ENCODE measurements around the gene ICE2. TPM values are rescaled to one million over a fixed set of nuclear protein-coding genes. Genes with fewer than 3 reads are reported as not detected.

Gene ICE2
- total and polyA plus RNA-seq, 2 of the 8 experiments (the other 6 are each of a cell fraction or from before 2014, with no cell fraction given): 40.0 to 87.3 TPM

- TF ChIP-seq KDM4A (IDR thresholded peaks at IDR 0.05; ENCODE audit: low read depth, low read length, severe bottlenecking): no peak
- no peak for TF ChIP-seq PHF8 (conservative IDR thresholded peaks at IDR 0.05; ENCODE audit: low read depth, low read length)
- TF ChIP-seq SIX5 (IDR thresholded peaks at IDR 0.05; ENCODE audit: low read depth, low read length): no peak
- TF ChIP-seq RAD21 (IDR thresholded peaks at IDR 0.05 in 1 of 2, conservative IDR thresholded peaks at IDR 0.05 in 1 of 2; ENCODE audit: low read depth in 2 of 2, low read length in 2 of 2): no peak
Measured at GRCh38 chr15:60448668-60449360, 30.1 kb downstream of the ICE2 start (continued).

Data from H1 (cell line).